ENCODE results near the gene LRRN2.

Gene LRRN2

DNA sequence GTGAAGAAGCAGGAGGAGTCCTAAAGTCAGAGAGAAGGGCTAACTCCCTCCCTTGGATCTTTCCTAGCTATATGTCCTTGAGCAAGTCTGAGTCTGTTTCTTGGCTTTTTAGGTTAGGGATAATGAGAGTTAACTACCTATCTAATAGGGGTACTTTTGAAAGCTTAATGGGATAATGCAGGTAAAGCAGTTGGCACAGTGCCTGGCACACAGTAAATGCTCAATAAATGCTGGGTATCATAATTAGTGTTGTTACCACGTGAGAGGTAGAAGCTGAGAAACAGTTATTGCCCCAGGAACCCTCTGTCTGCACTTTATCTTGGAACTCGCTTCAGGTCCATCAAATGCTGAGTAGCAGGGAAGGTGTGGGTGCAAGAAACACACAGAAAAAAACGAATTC, 5.5 kb downstream of the LRRN2 start:
- TF ChIP-seq, protein P1, sequence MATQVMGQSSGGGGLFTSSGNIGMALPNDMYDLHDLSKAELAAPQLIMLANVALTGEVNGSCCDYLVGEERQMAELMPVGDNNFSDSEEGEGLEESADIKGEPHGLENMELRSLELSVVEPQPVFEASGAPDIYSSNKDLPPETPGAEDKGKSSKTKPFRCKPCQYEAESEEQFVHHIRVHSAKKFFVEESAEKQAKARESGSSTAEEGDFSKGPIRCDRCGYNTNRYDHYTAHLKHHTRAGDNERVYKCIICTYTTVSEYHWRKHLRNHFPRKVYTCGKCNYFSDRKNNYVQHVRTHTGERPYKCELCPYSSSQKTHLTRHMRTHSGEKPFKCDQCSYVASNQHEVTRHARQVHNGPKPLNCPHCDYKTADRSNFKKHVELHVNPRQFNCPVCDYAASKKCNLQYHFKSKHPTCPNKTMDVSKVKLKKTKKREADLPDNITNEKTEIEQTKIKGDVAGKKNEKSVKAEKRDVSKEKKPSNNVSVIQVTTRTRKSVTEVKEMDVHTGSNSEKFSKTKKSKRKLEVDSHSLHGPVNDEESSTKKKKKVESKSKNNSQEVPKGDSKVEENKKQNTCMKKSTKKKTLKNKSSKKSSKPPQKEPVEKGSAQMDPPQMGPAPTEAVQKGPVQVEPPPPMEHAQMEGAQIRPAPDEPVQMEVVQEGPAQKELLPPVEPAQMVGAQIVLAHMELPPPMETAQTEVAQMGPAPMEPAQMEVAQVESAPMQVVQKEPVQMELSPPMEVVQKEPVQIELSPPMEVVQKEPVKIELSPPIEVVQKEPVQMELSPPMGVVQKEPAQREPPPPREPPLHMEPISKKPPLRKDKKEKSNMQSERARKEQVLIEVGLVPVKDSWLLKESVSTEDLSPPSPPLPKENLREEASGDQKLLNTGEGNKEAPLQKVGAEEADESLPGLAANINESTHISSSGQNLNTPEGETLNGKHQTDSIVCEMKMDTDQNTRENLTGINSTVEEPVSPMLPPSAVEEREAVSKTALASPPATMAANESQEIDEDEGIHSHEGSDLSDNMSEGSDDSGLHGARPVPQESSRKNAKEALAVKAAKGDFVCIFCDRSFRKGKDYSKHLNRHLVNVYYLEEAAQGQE (IDR thresholded peaks at IDR 0.05; ENCODE audit: insufficient read depth in 1 of 2, low read depth in 2 of 2, low read length in 2 of 2) = no peak
- no peak for TF ChIP-seq SIN3A (IDR thresholded peaks at IDR 0.05; ENCODE audit: borderline replicate concordance, insufficient read depth, low read length)
- no peak for TF ChIP-seq TAF1 (IDR thresholded peaks at IDR 0.05; ENCODE audit: borderline replicate concordance, insufficient read depth, low read length)
- no peak for TF ChIP-seq FOXP2 (optimal IDR thresholded peaks at IDR 0.05; ENCODE audit: borderline replicate concordance, extremely low read depth, extremely low read length, insufficient read depth)
- no peak for TF ChIP-seq POLR2AphosphoS5 (IDR thresholded peaks at IDR 0.05; ENCODE audit: low read depth, low read length)

DNA sequence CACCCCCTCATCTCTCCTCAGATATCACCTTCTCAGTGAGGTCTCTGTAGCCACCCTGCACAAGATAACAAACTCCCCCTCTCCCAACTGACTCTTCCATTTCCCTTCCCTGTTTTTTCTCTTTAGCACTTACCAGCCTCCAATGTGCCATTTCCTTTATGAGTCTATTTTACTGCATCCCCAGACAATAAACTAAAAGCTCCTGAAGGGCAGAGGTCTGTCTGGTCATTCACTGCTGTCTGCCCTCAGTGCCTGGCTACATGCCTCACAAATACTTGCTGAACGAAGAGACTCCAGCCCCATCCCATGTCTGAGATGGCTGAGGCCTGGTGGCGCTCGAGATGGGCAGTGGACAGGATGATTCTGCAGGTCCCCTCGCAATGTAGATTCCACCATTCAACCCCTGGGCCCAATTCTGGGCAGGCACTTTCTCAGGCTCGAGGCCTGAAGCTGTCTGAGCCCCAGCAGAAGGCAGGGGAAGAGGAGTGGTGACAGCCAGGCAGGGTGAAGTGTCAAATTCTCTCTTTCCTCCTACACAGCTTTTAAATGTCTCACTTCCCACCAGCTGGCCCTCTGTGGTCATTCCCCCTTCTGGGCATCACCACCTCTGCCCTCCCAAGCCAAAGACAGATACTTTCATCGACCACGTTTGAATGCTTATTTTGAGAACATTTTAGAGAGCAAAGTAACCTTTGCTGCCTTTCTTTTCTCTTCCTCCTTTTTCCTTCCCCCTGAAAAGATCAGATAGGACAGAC, 6.6 kb downstream of the LRRN2 start:
- TF ChIP-seq FOXP2 (optimal IDR thresholded peaks at IDR 0.05; ENCODE audit: borderline replicate concordance, extremely low read depth, extremely low read length, insufficient read depth) = no peak
- no peak for TF ChIP-seq TAF1 (IDR thresholded peaks at IDR 0.05; ENCODE audit: borderline replicate concordance, insufficient read depth, low read length)
- TF ChIP-seq SIN3A (IDR thresholded peaks at IDR 0.05; ENCODE audit: borderline replicate concordance, insufficient read depth, low read length) = no peak

DNA sequence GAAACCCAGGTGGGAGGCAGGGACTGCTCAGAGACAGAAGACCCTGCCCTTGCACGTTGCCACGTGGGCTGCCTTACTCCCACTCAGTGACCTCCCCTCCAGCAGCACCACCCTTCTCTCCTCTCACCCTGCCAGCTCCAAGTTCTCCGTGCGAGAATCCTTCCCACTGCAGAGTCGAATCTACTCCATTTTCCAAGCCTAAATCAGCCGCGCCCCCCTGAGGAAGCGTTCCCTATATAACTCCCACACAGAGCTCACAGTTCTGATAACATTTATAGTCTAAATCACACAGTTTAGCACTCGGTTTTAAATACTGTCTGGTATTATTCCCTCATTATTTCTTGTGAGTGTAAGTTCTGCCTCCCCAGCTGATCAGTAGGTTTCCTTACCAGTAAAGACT, 7.7 kb downstream of the LRRN2 start:
- TF ChIP-seq TAF1 (IDR thresholded peaks at IDR 0.05; ENCODE audit: borderline replicate concordance, insufficient read depth, low read length) (no peak), FOXP2 (optimal IDR thresholded peaks at IDR 0.05; ENCODE audit: borderline replicate concordance, extremely low read depth, extremely low read length, insufficient read depth) (no peak), POLR2AphosphoS5 (IDR thresholded peaks at IDR 0.05; ENCODE audit: low read depth, low read length) (no peak), SIN3A (IDR thresholded peaks at IDR 0.05; ENCODE audit: borderline replicate concordance, insufficient read depth, low read length) (no peak)
- TF ChIP-seq, protein P1 (IDR thresholded peaks at IDR 0.05; ENCODE audit: insufficient read depth in 1 of 2, low read depth in 2 of 2, low read length in 2 of 2) = no peak

DNA sequence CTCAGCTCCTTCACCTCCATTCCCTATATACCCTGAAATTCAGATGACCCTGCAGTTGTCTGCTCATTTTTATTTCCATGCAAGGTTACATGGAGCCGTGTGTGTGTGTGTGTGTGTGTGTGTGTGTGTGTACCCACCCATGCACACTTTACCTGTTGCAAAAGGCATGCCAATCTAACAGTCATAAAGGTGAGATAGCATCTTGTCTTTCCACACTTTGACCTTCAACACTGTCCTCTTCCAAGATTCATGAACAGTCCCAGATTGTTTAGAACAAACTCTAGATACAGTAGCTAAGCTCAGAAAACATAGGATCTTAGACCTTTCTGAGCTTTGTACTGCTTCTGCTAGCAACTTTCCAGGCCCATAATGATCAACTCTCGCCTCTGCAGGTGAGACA, 9.5 kb downstream of the LRRN2 start:
- TF ChIP-seq TAF1 (IDR thresholded peaks at IDR 0.05; ENCODE audit: borderline replicate concordance, insufficient read depth, low read length) (no peak), POLR2AphosphoS5 (IDR thresholded peaks at IDR 0.05; ENCODE audit: low read depth, low read length) (no peak), FOXP2 (optimal IDR thresholded peaks at IDR 0.05; ENCODE audit: borderline replicate concordance, extremely low read depth, extremely low read length, insufficient read depth) (no peak), SIN3A (IDR thresholded peaks at IDR 0.05; ENCODE audit: borderline replicate concordance, insufficient read depth, low read length) (no peak)
- TF ChIP-seq, protein P1 (IDR thresholded peaks at IDR 0.05; ENCODE audit: insufficient read depth in 1 of 2, low read depth in 2 of 2, low read length in 2 of 2) = no peak

DNA sequence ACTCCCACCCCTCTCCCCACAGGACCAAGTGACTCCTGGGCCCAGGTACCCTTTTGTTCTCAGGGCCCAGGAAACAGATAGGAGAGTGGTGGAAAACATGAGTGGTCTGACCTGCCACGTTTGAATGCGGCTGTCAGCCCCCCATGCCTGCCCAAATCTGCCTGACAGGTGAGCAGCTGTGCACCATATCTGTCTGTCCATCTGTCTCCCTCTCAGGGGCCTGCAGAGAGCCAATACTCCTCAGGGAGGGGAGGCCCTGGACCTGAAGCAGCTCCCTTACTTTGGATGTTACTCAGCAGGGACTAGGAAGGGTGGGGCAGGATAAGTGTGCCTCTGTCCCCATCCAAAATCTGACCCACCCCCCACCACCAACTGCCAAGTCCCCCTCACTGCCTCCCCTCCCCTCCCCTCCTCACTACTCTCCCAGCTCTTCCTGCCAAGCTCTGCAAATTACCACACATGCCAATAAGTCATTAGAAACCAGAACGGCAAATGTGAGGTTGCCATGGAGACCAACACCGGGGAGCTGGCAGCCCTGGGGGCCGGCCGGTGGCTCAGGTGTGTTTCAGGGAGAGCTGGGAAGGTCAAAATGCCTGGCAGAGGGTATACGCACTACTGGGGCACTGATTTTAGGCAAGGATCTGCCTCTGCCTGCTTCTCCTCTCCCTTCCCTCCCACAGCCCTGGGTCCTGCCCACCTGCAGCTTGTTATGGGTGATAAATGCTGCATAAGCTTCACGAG, 11.5 kb downstream of the LRRN2 start:
- TF ChIP-seq TAF1 (IDR thresholded peaks at IDR 0.05; ENCODE audit: borderline replicate concordance, insufficient read depth, low read length) (no peak), FOXP2 (optimal IDR thresholded peaks at IDR 0.05; ENCODE audit: borderline replicate concordance, extremely low read depth, extremely low read length, insufficient read depth) (no peak), POLR2AphosphoS5 (IDR thresholded peaks at IDR 0.05; ENCODE audit: low read depth, low read length) (no peak), SIN3A (IDR thresholded peaks at IDR 0.05; ENCODE audit: borderline replicate concordance, insufficient read depth, low read length) (no peak)
- TF ChIP-seq, protein P1 (IDR thresholded peaks at IDR 0.05; ENCODE audit: insufficient read depth in 1 of 2, low read depth in 2 of 2, low read length in 2 of 2) = no peak

Data from PFSK-1 (cell line).